Loucy (cell line): Measurements from ENCODE around the gene MAP3K5.

Experiments used
- EZH2phosphoT487 ChIP-seq: fragments of 200-600 bp; IDR thresholded peaks from 2 replicates; pipeline ENCODE4 v1.6.1; 2018; ENCODE audit warnings: antibody characterized with exemption, mild to moderate bottlenecking, moderate library complexity, borderline replicate concordance
- TF ChIP-seq, protein P1 (sequence below): fragments of 200-600 bp; sonication (generic); conservative IDR thresholded peaks from 2 replicates; pipeline ENCODE4 v1.5.1; 2014; ENCODE audit warnings: mild to moderate bottlenecking, antibody characterized with exemption, low read length

DNA sequence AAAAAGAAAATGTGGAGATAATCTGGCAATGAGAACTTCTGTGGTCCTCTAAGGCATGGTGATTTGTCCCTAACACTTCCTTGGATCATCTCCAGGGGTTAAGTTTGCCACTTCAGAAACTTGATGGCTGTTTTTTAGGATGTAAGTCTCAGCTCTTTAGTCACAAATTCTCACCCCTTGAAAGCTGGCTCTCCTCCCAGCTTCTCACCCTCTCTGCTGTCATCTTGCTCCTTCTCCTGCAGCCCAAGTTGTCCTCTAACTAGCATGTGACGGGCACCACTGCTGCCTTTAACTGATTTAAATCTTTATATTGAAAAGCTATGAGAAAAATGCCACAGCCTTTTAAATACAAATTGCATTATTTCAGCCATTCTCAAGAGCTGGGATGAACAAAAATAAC, 107.8 kb downstream of the MAP3K5 start:
- TF ChIP-seq, protein P1, sequence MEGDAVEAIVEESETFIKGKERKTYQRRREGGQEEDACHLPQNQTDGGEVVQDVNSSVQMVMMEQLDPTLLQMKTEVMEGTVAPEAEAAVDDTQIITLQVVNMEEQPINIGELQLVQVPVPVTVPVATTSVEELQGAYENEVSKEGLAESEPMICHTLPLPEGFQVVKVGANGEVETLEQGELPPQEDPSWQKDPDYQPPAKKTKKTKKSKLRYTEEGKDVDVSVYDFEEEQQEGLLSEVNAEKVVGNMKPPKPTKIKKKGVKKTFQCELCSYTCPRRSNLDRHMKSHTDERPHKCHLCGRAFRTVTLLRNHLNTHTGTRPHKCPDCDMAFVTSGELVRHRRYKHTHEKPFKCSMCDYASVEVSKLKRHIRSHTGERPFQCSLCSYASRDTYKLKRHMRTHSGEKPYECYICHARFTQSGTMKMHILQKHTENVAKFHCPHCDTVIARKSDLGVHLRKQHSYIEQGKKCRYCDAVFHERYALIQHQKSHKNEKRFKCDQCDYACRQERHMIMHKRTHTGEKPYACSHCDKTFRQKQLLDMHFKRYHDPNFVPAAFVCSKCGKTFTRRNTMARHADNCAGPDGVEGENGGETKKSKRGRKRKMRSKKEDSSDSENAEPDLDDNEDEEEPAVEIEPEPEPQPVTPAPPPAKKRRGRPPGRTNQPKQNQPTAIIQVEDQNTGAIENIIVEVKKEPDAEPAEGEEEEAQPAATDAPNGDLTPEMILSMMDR = no peak
- no peak for TF ChIP-seq EZH2phosphoT487
